Neural cell (in vitro differentiated cells): ENCODE data around the gene RPS15.

Source experiments
- EP300 ChIP-seq: fragments of 450-650 bp; conservative IDR thresholded peaks from 2 replicates; pipeline ENCODE4 v1.6.1; 2014; ENCODE audit warnings: antibody characterized with exemption, mild to moderate bottlenecking, moderate library complexity; ENCODE audit not compliant: poor library complexity, severe bottlenecking
- POLR2AphosphoS5 ChIP-seq: IDR thresholded peaks from 2 replicates; pipeline ENCODE4 v1.6.1; 2012
- TF ChIP-seq, protein P1 (sequence below): fragments of 450-650 bp; IDR thresholded peaks from 2 replicates; pipeline ENCODE4 v1.5.1; 2014; ENCODE audit warnings: antibody characterized with exemption, mild to moderate bottlenecking, moderate library complexity; ENCODE audit not compliant: poor library complexity, severe bottlenecking

DNA sequence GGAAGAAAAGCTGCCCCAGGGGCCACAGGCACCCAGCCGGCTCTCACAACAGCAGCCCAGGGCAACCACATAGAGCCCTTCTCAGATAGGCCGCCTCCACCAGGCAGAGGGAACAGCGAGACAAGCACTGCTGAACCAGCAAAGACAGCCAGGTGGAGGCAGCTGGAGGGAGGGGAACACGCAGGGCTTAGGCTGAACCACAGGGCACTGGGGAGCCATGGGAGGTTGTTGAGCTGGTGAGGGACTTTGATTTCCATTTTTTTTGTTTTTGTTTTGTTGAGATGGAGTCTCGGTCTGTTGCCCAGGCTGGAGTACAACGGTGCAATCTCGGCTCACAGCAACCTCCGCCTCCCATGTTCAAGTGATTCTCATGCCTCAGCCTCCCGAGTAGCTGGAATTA lies 40.4 kb upstream of the RPS15 start:
- TF ChIP-seq EP300: no peak
- no peak for TF ChIP-seq POLR2AphosphoS5
- TF ChIP-seq, protein P1, sequence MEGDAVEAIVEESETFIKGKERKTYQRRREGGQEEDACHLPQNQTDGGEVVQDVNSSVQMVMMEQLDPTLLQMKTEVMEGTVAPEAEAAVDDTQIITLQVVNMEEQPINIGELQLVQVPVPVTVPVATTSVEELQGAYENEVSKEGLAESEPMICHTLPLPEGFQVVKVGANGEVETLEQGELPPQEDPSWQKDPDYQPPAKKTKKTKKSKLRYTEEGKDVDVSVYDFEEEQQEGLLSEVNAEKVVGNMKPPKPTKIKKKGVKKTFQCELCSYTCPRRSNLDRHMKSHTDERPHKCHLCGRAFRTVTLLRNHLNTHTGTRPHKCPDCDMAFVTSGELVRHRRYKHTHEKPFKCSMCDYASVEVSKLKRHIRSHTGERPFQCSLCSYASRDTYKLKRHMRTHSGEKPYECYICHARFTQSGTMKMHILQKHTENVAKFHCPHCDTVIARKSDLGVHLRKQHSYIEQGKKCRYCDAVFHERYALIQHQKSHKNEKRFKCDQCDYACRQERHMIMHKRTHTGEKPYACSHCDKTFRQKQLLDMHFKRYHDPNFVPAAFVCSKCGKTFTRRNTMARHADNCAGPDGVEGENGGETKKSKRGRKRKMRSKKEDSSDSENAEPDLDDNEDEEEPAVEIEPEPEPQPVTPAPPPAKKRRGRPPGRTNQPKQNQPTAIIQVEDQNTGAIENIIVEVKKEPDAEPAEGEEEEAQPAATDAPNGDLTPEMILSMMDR: no peak
